ENCODE results near the gene TOMM70. TPM values are rescaled to one million over a fixed set of nuclear protein-coding genes. Genes with fewer than 3 reads are reported as not detected.
A peak's percentile ranks its signal among the peaks of the same experiment; 100 is the strongest.

TOMM70 gene
- total and polyA plus RNA-seq, 10 of the 15 experiments (the other 5 are each of a cell fraction or from before 2014, with no cell fraction given), result 12.7 to 64.1 (median 41.3) TPM

DNA sequence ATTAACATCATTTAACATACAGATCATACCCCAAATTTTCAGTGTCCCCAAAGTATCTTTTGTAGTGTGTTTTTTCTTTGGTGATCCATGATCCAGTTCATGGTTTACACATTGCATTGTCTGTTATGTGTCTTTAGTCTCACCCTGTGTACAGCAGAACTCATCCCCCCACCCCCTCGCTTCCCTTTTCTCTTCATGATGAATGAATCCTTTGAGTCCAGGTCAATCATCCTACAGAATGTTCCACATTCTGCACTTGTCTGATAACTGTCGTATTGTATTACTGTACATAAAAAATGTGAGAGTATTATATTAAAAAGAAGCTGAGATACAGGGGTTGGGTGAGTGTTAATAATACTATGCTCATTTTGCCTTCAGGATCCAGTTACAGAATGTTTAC, 80.9 kb downstream of the TOMM70 start (continued):
- TF ChIP-seq, protein P1, sequence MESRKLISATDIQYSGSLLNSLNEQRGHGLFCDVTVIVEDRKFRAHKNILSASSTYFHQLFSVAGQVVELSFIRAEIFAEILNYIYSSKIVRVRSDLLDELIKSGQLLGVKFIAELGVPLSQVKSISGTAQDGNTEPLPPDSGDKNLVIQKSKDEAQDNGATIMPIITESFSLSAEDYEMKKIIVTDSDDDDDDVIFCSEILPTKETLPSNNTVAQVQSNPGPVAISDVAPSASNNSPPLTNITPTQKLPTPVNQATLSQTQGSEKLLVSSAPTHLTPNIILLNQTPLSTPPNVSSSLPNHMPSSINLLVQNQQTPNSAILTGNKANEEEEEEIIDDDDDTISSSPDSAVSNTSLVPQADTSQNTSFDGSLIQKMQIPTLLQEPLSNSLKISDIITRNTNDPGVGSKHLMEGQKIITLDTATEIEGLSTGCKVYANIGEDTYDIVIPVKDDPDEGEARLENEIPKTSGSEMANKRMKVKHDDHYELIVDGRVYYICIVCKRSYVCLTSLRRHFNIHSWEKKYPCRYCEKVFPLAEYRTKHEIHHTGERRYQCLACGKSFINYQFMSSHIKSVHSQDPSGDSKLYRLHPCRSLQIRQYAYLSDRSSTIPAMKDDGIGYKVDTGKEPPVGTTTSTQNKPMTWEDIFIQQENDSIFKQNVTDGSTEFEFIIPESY (IDR thresholded peaks at IDR 0.05), result no peak

DNA sequence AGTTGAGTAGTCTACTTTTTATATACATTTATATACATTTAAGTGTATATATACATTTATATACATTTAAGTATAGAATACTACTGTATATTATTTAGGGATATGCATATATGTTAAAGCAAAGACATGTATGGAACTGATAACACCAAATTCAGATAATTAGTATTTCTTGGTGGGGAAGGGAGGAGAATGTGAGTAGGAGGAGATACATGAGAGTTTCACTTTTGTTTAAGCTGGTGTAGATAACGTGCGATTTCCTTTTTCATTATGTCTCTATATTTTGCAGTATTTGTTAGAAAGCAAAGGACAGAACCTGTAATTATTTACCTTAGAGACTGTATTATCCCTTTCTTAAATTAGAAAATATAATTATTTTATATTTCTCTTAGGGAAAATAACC, 83.0 kb downstream of the TOMM70 start:
- Histone ChIP-seq H3K9me3 (replicated peaks; ENCODE audit: control insufficient read depth, insufficient read depth, low read length) (no peaks in the 10 kb centered on the region), H3K9ac (ENCODE audit: control insufficient read depth, insufficient read depth, low read length) (no peak overlapping the region), H3K4me1 (ENCODE audit: control insufficient read depth, insufficient read depth, low read length) (peaks cover 3% of the 10 kb centered on the region; the same call in 1 of the 2 replicates), H3K4me2 (ENCODE audit: control insufficient read depth, insufficient read depth) (peak overlapping the region; percentile 1), H3K27me3 (replicated peaks in 1 of 2; ENCODE audit: control insufficient read depth in 2 of 2, insufficient read depth in 2 of 2, low read length in 1 of 2) (no peaks in the 10 kb centered on the region), H3K4me3 (no peak overlapping the region), H3K36me3 (ENCODE audit: control insufficient read depth in 2 of 2, insufficient read depth in 2 of 2, low read length in 1 of 2) (no peaks in the 10 kb centered on the region; a peak in 1 of 4 replicates), H2AFZ (ENCODE audit: control insufficient read depth, low read depth, low read length) (peak overlapping the region; percentile 37), H4K20me1 (ENCODE audit: control insufficient read depth, insufficient read depth) (no peaks in the 10 kb centered on the region), H3K27ac (ENCODE audit: control insufficient read depth, insufficient read depth) (peak overlapping the region; percentile 39; the same call in 1 of the 2 replicates), H3K79me2 (ENCODE audit: control insufficient read depth, insufficient read depth, low read length) (no peaks in the 10 kb centered on the region)
- ChIA-PET POLR2A (interaction anchor here (1.3 kb wide), 1 partner anchor 83 kb away, joined by 4 read pairs; the partner anchor contains the start of gene LNP1), CTCF (interaction anchor here (0.6 to 4.2 kb wide), 15 partner anchors 9 to 486 kb away, joined by 3 to 43 read pairs (median 9); no protein-coding TSS in a partner anchor), RAD21 (ENCODE audit: unreplicated experiment) (interaction anchor here (0.6 to 2.9 kb wide), 9 partner anchors 14 to 486 kb away, joined by 3 to 37 read pairs (median 4); partner anchors contain the start of genes LNP1 and TMEM45A), SMC1A (ENCODE audit: uncharacterized antibody, unreplicated experiment) (interaction anchor here (1.0 to 3.8 kb wide), 10 partner anchors 13 to 317 kb away, joined by 3 to 50 read pairs (median 11); partner anchors contain the start of genes NIT2 and TMEM45A)
- 50% methylated on average over 2 of the region's 2 CpGs for WGBS (ENCODE audit: insufficient coverage, insufficient replicate concordance, low lambda C conversion rate, missing lambda C conversion rate)
- intact Hi-C loops (cut with micrococcal nuclease; ENCODE audit: unreplicated experiment), result loop anchor here (2.0 to 10.0 kb wide), 2 partner anchors 145 to 397 kb away; no protein-coding TSS in a partner anchor
- FAIRE-seq, result peak; percentile 59
- DNase-seq (ENCODE audit: low read depth, low spot score), result no peak
- in situ Hi-C loops (cut with MboI), result no loop called here
- peak; percentile 92 for ATAC-seq
- BruUV-seq (replicated peaks), result no TSS peak
- TF ChIP-seq, protein P2, sequence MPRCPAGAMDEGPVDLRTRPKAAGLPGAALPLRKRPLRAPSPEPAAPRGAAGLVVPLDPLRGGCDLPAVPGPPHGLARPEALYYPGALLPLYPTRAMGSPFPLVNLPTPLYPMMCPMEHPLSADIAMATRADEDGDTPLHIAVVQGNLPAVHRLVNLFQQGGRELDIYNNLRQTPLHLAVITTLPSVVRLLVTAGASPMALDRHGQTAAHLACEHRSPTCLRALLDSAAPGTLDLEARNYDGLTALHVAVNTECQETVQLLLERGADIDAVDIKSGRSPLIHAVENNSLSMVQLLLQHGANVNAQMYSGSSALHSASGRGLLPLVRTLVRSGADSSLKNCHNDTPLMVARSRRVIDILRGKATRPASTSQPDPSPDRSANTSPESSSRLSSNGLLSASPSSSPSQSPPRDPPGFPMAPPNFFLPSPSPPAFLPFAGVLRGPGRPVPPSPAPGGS (IDR thresholded peaks at IDR 0.05; ENCODE audit: borderline replicate concordance, insufficient read depth, low read depth, low read length, poor library complexity, severe bottlenecking), result no peak
- TF ChIP-seq BHLHE40 (IDR thresholded peaks at IDR 0.05; ENCODE audit: borderline replicate concordance in 1 of 2, low read depth in 2 of 2, low read length in 1 of 2), result 0 out of 4 replicates have a peak, but pooled peaks of 1 of the 2 experiments have one; percentile 18
